GM12874 (cell line): Measurements from ENCODE around the gene ZGRF1.

Experiments used
- CTCF ChIP-seq: IDR thresholded peaks from 2 replicates; pipeline ENCODE4 v1.5.1; 2011; ENCODE audit warnings: low read depth, mild to moderate bottlenecking, control low read depth, low read length, moderate library complexity; ENCODE audit not compliant: insufficient read depth

ZGRF1 gene

GRCh38 chr4:112585977-112586736, 50.6 kb downstream of the ZGRF1 start:
- TF ChIP-seq CTCF, result no peak

- no peak for TF ChIP-seq CTCF
These were observed 69.2 kb downstream of the ZGRF1 start for GRCh38 chr4:112567536-112567935.

GRCh38 chr4:112564706-112565270, 71.9 kb downstream of the ZGRF1 start:
- 0 out of 2 replicates have a peak, but pooled peaks have one; percentile 7 for TF ChIP-seq CTCF

GRCh38 chr4:112563431-112564200, 73.1 kb downstream of the ZGRF1 start:
- TF ChIP-seq CTCF, result no peak

- no peak for TF ChIP-seq CTCF
These were observed 74.3 kb downstream of the ZGRF1 start for GRCh38 chr4:112562254-112562879.

GRCh38 chr4:112560084-112560483, 76.6 kb downstream of the ZGRF1 start:
- no peak for TF ChIP-seq CTCF

GRCh38 chr4:112559053-112559452, 77.7 kb downstream of the ZGRF1 start:
- TF ChIP-seq CTCF, result no peak
